HG02884 (cell line): ENCODE results near the gene NBR1.
"Not testable (repeated sequence)": the region's sequence is repeated elsewhere in the genome, so short reads cannot be mapped to it uniquely, and the experiment has no call there.

Experiments used
- ATAC-seq: cut with Tn5 transposase; IDR thresholded peaks from one replicate; pipeline ENCODE4 v1.9.1; 2021; ENCODE audit warnings: mild to moderate bottlenecking, moderate library complexity; ENCODE audit not compliant: unreplicated experiment

NBR1 gene

GRCh38 chr17:43240596-43241352, 69.8 kb downstream of the NBR1 start:
- ATAC-seq, result not testable (repeated sequence)

DNA sequence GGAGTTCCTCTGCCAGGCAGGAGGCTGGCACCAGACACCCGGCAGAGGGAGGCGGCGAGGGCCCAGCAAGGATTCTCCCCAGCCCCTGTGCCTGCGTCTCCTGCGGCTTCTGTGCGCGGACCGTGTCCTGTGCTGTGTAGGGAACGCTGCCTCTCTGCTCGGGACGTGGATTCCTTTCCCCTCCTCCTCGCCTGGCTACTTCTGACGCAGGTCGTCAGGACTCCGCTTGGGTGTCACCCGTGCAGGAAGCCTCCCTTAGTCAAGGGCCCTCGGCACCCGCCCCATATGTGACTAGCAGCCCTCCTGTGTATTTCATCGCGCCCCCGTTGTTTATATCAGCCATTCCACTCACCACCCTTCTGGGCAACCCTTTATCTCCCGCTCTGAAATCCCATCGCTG, 75.4 kb downstream of the NBR1 start:
- ATAC-seq, result not testable (repeated sequence)
